Transverse colon (tissue), 4 donors: ENCODE data around the gene TMPRSS9. TPM values are rescaled to one million over a fixed set of nuclear protein-coding genes. Genes with fewer than 3 reads are reported as not detected.

Source experiments
- DNase-seq: peaks from one replicate; pipeline ENCODE4 v3.0.0-alpha.2; 2019
- H3K27ac ChIP-seq, 4 donors: fragments of 200-600 bp; sonication (generic); 2 replicates each; pipeline ENCODE4 v1.5.1; 2016 to 2018; ENCODE audit warnings: inconsistent platforms in 4 of 4
- H3K27me3 ChIP-seq: fragments of 200-600 bp; sonication (generic); 2 replicates; pipeline ENCODE4 v1.5.1; 2017; ENCODE audit warnings: inconsistent platforms
- H3K36me3 ChIP-seq, 4 donors: fragments of 200-600 bp; sonication (generic); 2 replicates each; pipeline ENCODE4 v1.5.1; 2017 to 2019; ENCODE audit warnings: inconsistent platforms in 4 of 4
- H3K4me1 ChIP-seq, 4 donors: fragments of 200-600 bp; sonication (generic); 2 replicates each; pipeline ENCODE4 v1.5.1; 2017 to 2020; ENCODE audit warnings: inconsistent platforms in 4 of 4
- H3K4me3 ChIP-seq, 4 donors: fragments of 200-600 bp; sonication (generic); 1 replicate in 1 of 4; 2 replicates in 3 of 4; pipeline versions ENCODE4 v1.5.1 to v1.6.1; 2017 to 2019; ENCODE audit warnings: inconsistent platforms in 4 of 4
- H3K9me3 ChIP-seq, 2 donors: fragments of 200-600 bp; sonication (generic); 2 replicates each; pipeline ENCODE4 v1.5.1; 2017 to 2019; ENCODE audit warnings: inconsistent platforms in 2 of 2
- CTCF ChIP-seq, 5 experiments: fragments of 200-600 bp in 3 of 5; fragments of 450-650 bp in 2 of 5; sonication (generic) in 3 of 5; IDR thresholded peaks; 1 replicate in 2 of 5; 2 replicates in 3 of 5; pipeline ENCODE4 v1.5.1; 2016 to 2017; ENCODE audit warnings: antibody characterized with exemption in 5 of 5, inconsistent platforms in 3 of 5, mild to moderate bottlenecking in 2 of 5, moderate library complexity in 1 of 5
- EP300 ChIP-seq: sonication (generic); formaldehyde crosslinking; IDR thresholded peaks from one replicate; pipeline ENCODE4 v1.6.1; 2017; ENCODE audit warnings: antibody characterized with exemption, low read depth
- POLR2A ChIP-seq: fragments of 450-650 bp; IDR thresholded peaks from one replicate; pipeline ENCODE4 v1.6.1; 2016; ENCODE audit warnings: antibody characterized with exemption, mild to moderate bottlenecking, moderate library complexity
- POLR2AphosphoS5 ChIP-seq, 3 donors: sonication (generic); formaldehyde crosslinking; IDR thresholded peaks; one replicate each; pipeline ENCODE4 v1.6.1; 2016; ENCODE audit warnings: antibody characterized with exemption in 3 of 3
- WGBS, 2 donors: methylation state at CpG; one replicate each; pipeline ENCODE4 v1.1.5; 2018; ENCODE audit warnings: low coverage in 1 of 2; 5-methylcytosine and 5-hydroxymethylcytosine counted together
- in situ Hi-C, 4 donors: fragments of 200-750 bp; cut with MboI; loops; one replicate each; pipeline versions ENCODE4 v1.15.0 to v1.15.1; 2017; ENCODE audit warnings: low sequenced_read_pairs in 3 of 4, low pct_ligation_motif_present in 1 of 4, low pct_unique_long_range_greater_than_20kb in 1 of 4
- intact Hi-C: fragments of 100-400 bp; cut with DNase I; formaldehyde crosslinking; loops from one replicate; pipeline ENCODE4 v1.15.1; 2023; ENCODE audit warnings: low total_unique reads
- total RNA-seq, 4 donors: library from RNA; depleted of rRNA; stranded (reverse); fragments of >200 nt; gene quantifications; one replicate each; pipeline ENCODE4 v1.1.0, GENCODE V29; 2016

TMPRSS9 gene
- total RNA-seq, 4 donors from 2014 or later = 0.27 TPM; not detected in 3

GRCh38 chr19:2332341-2333026 lies 27.6 kb upstream of the TMPRSS9 start:
- no peak for TF ChIP-seq CTCF (IDR thresholded peaks at IDR 0.05)
- TF ChIP-seq POLR2A = peak; percentile 31
- TF ChIP-seq EP300 = no peak
- peak; percentile 13 to 40 (median 25) for TF ChIP-seq POLR2AphosphoS5 (IDR thresholded peaks at IDR 0.05)
- Histone ChIP-seq H3K4me3 (peak overlapping the region in 2 of 4 donors; percentile 5 to 10), H3K27me3 (no peaks in the 10 kb centered on the region), H3K36me3 (no peaks in the 10 kb centered on the region), H3K4me1 (peaks cover 37 to 62% (median 54%) of the 10 kb centered on the region in 4 donors), H3K9me3 (no peaks in the 10 kb centered on the region), H3K27ac (peak overlapping the region; percentile 88 to 94 (median 90))
- 24% methylated on average over 8 of the region's 17 CpGs; no CpG with 5 or more reads in 1 of the 2 donors for WGBS, 2 donors
- in situ Hi-C loops (no loop called here), intact Hi-C loops (no loop called here)
- DNase-seq = peak; percentile 69

GRCh38 chr19:2333027-2333806 lies 26.8 kb upstream of the TMPRSS9 start:
- Histone ChIP-seq H3K9me3 (no peaks in the 10 kb centered on the region), H3K27ac (peak overlapping the region; percentile 88 to 94 (median 90)), H3K4me1 (peaks cover 37 to 57% (median 50%) of the 10 kb centered on the region in 4 donors), H3K36me3 (no peaks in the 10 kb centered on the region), H3K4me3 (peak overlapping the region in 2 of 4 donors; percentile 13 to 16), H3K27me3 (no peaks in the 10 kb centered on the region)
- no peak for TF ChIP-seq CTCF (IDR thresholded peaks at IDR 0.05)
- TF ChIP-seq POLR2AphosphoS5 (IDR thresholded peaks at IDR 0.05) = no peak
- TF ChIP-seq POLR2A = no peak
- TF ChIP-seq EP300 = no peak
- intact Hi-C loops (no loop called here), in situ Hi-C loops (no loop called here)
- DNase-seq = peak; percentile 64
- 40 to 54% methylated on average over 1 to 25 of the region's 27 CpGs for WGBS, 2 donors

GRCh38 chr19:2333807-2334211 lies 26.3 kb upstream of the TMPRSS9 start:
- intact Hi-C loops = no loop called here

More at GRCh38 chr19:2333807-2334211, 26.3 kb upstream of the TMPRSS9 start:
- DNase-seq = no peak
- in situ Hi-C loops = no loop called here
- H3K4me1 ChIP-seq = peaks cover 37 to 57% (median 50%) of the 10 kb centered on the region in 4 donors
- H3K4me3 ChIP-seq = no peak overlapping the region
- no peaks in the 10 kb centered on the region for H3K36me3 ChIP-seq
- H3K27me3 ChIP-seq = no peaks in the 10 kb centered on the region
- 54% methylated on average over 4 of the region's 11 CpGs; no CpG with 5 or more reads in 1 of the 2 donors for WGBS, 2 donors
- peak overlapping the region; percentile 60 to 88 (median 78) for H3K27ac ChIP-seq
- no peak for TF ChIP-seq EP300
- TF ChIP-seq POLR2AphosphoS5 (IDR thresholded peaks at IDR 0.05) = no peak
- no peak for TF ChIP-seq CTCF (IDR thresholded peaks at IDR 0.05)
- TF ChIP-seq POLR2A = no peak
- H3K9me3 ChIP-seq = no peaks in the 10 kb centered on the region
